Measurements from ENCODE around the gene BZW1. TPM values are rescaled to one million over a fixed set of nuclear protein-coding genes. Genes with fewer than 3 reads are reported as not detected.

The BZW1 gene
- polyA plus RNA-seq, 1 experiment, result 233 TPM

DNA sequence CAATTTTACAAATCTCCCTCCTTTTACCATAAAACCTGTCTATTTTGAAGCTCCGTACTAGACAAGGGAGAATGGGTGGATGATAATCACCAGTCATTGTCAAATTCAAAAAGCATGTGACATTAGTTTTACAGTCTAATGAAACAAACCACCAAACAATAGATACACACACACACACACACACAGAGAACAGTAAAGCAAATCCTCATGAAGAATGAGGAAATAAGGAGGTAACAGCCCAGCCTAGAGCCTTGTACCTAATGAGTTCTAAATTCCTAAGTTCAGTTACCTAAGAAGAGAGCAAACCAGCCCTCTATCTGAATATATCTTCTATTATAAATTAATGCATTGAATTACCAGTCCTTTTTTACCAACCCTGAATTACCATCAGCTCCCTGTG is 36.8 kb upstream of the BZW1 start:
- ChIA-PET POLR2A (no interaction called here), CTCF (interaction anchor here (0.6 kb wide), 2 partner anchors 96 to 1497 kb away, joined by 3 to 4 read pairs; no protein-coding TSS in a partner anchor)
- no peaks in the 10 kb centered on the region for H3K36me3 ChIP-seq (ENCODE audit: control insufficient read depth, insufficient read depth, low read length)
- no peak for DNase-seq (ENCODE audit: low read depth)
- no peaks in the 10 kb centered on the region for H3K27me3 ChIP-seq (ENCODE audit: control insufficient read depth, insufficient read depth, low read length)
- H3K4me3 ChIP-seq (ENCODE audit: low read depth, low read length), result no peak overlapping the region
- TF ChIP-seq, protein P1, sequence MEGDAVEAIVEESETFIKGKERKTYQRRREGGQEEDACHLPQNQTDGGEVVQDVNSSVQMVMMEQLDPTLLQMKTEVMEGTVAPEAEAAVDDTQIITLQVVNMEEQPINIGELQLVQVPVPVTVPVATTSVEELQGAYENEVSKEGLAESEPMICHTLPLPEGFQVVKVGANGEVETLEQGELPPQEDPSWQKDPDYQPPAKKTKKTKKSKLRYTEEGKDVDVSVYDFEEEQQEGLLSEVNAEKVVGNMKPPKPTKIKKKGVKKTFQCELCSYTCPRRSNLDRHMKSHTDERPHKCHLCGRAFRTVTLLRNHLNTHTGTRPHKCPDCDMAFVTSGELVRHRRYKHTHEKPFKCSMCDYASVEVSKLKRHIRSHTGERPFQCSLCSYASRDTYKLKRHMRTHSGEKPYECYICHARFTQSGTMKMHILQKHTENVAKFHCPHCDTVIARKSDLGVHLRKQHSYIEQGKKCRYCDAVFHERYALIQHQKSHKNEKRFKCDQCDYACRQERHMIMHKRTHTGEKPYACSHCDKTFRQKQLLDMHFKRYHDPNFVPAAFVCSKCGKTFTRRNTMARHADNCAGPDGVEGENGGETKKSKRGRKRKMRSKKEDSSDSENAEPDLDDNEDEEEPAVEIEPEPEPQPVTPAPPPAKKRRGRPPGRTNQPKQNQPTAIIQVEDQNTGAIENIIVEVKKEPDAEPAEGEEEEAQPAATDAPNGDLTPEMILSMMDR (IDR thresholded peaks at IDR 0.05; ENCODE audit: insufficient read depth, low read depth, low read length), result no peak

GRCh38 chr2:200777275-200777674 is 34.4 kb upstream of the BZW1 start:
- ChIA-PET CTCF (interaction anchor here (0.6 kb wide), 1 partner anchor 343 kb away, joined by 3 read pairs; no protein-coding TSS in a partner anchor), POLR2A (no interaction called here)
- no peak for DNase-seq (ENCODE audit: low read depth)
- no peak overlapping the region for H3K4me3 ChIP-seq (ENCODE audit: low read depth, low read length)
- TF ChIP-seq, protein P1 (IDR thresholded peaks at IDR 0.05; ENCODE audit: insufficient read depth, low read depth, low read length), result no peak
- H3K27me3 ChIP-seq (ENCODE audit: control insufficient read depth, insufficient read depth, low read length), result no peaks in the 10 kb centered on the region
- H3K36me3 ChIP-seq (ENCODE audit: control insufficient read depth, insufficient read depth, low read length), result no peaks in the 10 kb centered on the region

DNA sequence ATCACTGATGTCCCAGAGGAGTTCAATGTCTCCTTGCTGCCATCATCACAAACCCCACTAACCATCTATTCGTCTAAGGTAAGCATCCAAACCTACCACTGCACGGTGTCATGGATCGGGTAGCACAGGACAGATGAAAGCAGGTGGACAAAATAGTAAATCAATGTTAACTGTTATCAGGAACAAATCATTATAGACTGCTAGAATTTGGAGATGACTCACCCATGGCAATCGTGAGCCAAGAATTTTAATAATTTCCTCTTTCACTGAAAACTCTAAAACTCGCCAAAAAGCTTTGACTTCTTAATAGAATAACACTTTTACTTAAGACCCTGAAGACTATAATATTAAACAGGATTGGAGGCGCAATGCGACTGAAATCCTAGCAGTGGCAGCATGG is 33.7 kb upstream of the BZW1 start:
- POLR2A ChIA-PET, result no interaction called here
- Histone ChIP-seq H3K4me3 (ENCODE audit: low read depth, low read length) (no peak overlapping the region), H3K36me3 (ENCODE audit: control insufficient read depth, insufficient read depth, low read length) (no peaks in the 10 kb centered on the region), H3K27me3 (ENCODE audit: control insufficient read depth, insufficient read depth, low read length) (no peaks in the 10 kb centered on the region)
- TF ChIP-seq, protein P1 (IDR thresholded peaks at IDR 0.05; ENCODE audit: insufficient read depth, low read depth, low read length), result no peak
- DNase-seq (ENCODE audit: low read depth), result no peak
- CTCF ChIA-PET, result interaction anchor here (0.6 to 0.7 kb wide), 2 partner anchors 26 to 342 kb away, joined by 3 read pairs; no protein-coding TSS in a partner anchor

GRCh38 chr2:200779214-200779613 is 32.5 kb upstream of the BZW1 start:
- H3K36me3 ChIP-seq (ENCODE audit: control insufficient read depth, insufficient read depth, low read length), result no peaks in the 10 kb centered on the region
- H3K4me3 ChIP-seq (ENCODE audit: low read depth, low read length), result no peak overlapping the region
- no peak for DNase-seq (ENCODE audit: low read depth)
- CTCF ChIA-PET, result interaction anchor here (1.0 kb wide), 1 partner anchor 11 kb away, joined by 4 read pairs; no protein-coding TSS in a partner anchor
- TF ChIP-seq, protein P1 (IDR thresholded peaks at IDR 0.05; ENCODE audit: insufficient read depth, low read depth, low read length), result no peak
- no peaks in the 10 kb centered on the region for H3K27me3 ChIP-seq (ENCODE audit: control insufficient read depth, insufficient read depth, low read length)
- POLR2A ChIA-PET, result no interaction called here

DNA sequence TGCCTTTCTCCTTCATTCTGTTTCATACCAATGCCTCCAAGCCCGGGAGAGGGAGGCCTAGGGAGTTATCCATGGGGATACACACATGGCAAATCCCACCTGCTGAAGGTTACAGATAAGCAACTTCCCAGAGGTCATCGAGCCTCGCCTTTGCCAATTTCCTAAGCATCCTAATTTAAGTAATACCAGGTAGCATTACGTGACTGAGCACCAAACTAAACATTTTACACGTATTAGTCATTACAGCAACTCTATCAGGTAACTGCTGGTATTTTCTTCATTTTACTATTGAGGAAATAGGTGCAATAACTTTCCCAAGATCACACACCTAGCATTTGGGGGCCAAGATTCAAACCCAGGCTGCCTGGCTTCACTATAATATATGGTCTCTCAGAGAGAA is 30.1 kb upstream of the BZW1 start:
- CTCF ChIA-PET, result interaction anchor here (2.1 kb wide), 1 partner anchor 13 kb away, joined by 6 read pairs; no protein-coding TSS in a partner anchor
- no peak for DNase-seq (ENCODE audit: low read depth)
- TF ChIP-seq, protein P1 (IDR thresholded peaks at IDR 0.05; ENCODE audit: insufficient read depth, low read depth, low read length), result no peak
- Histone ChIP-seq H3K4me3 (ENCODE audit: low read depth, low read length) (no peak overlapping the region), H3K36me3 (ENCODE audit: control insufficient read depth, insufficient read depth, low read length) (no peaks in the 10 kb centered on the region), H3K27me3 (ENCODE audit: control insufficient read depth, insufficient read depth, low read length) (no peaks in the 10 kb centered on the region)
- POLR2A ChIA-PET, result no interaction called here

All from BJ (cell line).